ENCODE data around the gene KATNB1.
"Not testable (repeated sequence)": the region's sequence is repeated elsewhere in the genome, so short reads cannot be mapped to it uniquely, and the experiment has no call there.

Gene KATNB1

GRCh38 chr16:57727610-57728009, 8.0 kb upstream of the KATNB1 start:
- no peak for DNase-seq

GRCh38 chr16:57728336-57729181, 7.0 kb upstream of the KATNB1 start:
- DNase-seq, result no peak

GRCh38 chr16:57729182-57729484, 6.4 kb upstream of the KATNB1 start:
- no peak for DNase-seq

- not testable (repeated sequence) for DNase-seq
Measured at GRCh38 chr16:57729852-57730251, 5.7 kb upstream of the KATNB1 start.

- no peak for DNase-seq
Measured at GRCh38 chr16:57730771-57731730, 4.5 kb upstream of the KATNB1 start.

- no peak for DNase-seq
Measured at GRCh38 chr16:57732037-57732436, 3.5 kb upstream of the KATNB1 start.

- no peak for DNase-seq
Measured at GRCh38 chr16:57732714-57733113, 2.9 kb upstream of the KATNB1 start.

- DNase-seq, result no peak
Measured at GRCh38 chr16:57734308-57734924, 1.2 kb upstream of the KATNB1 start.

GRCh38 chr16:57734925-57735754, 430 bp upstream of the KATNB1 start:
- DNase-seq, result peak; percentile 100

GRCh38 chr16:57736419-57737351, 1.1 kb downstream of the KATNB1 start:
- DNase-seq, result peak; percentile 28

GRCh38 chr16:57738844-57739243, 3.3 kb downstream of the KATNB1 start:
- DNase-seq, result no peak

GRCh38 chr16:57739756-57740422, 4.3 kb downstream of the KATNB1 start:
- no peak for DNase-seq

GRCh38 chr16:57740423-57741071, 5.0 kb downstream of the KATNB1 start:
- no peak for DNase-seq

- no peak for DNase-seq
Measured at GRCh38 chr16:57741660-57742191, 6.2 kb downstream of the KATNB1 start.

GRCh38 chr16:57742543-57742942, 7.0 kb downstream of the KATNB1 start:
- no peak for DNase-seq

GRCh38 chr16:57743458-57743857, 7.9 kb downstream of the KATNB1 start:
- no peak for DNase-seq

GRCh38 chr16:57743886-57744641, 8.5 kb downstream of the KATNB1 start:
- no peak for DNase-seq

GRCh38 chr16:57744642-57744903, 9.0 kb downstream of the KATNB1 start:
- no peak for DNase-seq

GRCh38 chr16:57745768-57746167, 10.2 kb downstream of the KATNB1 start:
- no peak for DNase-seq
